ENCODE results near the gene LMF2. TPM values are rescaled to one million over a fixed set of nuclear protein-coding genes. Genes with fewer than 3 reads are reported as not detected.

The LMF2 gene
- total RNA-seq, 1 experiment from 2014 or later, result 37.3 TPM

DNA sequence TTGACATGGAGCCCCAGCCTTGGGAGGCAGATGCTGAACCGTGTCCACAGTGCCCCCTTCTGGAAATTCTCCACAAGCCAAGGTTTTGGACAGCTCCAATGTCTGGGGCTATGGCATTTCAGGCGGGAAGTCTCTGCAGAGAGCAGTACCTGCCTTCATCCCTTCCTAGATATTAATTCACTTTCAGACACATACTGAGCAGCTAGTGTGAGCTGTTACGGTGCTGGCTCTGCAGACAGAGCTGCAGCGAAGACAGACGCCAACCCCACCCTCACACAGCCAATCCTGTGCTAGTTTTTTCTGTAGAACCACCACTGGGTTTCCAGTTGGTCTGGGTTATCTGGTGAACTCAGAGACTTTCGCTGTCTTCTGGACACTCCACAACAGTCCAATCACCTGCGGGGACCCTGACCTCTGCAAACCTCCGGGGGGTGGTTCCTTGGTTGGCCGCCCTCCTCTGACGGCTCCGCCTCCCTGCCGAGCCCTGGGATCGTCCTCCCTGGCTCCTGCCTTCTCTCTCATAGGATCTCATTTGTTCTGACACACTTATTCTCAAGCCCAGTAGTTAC is 9.1 kb downstream of the LMF2 start:
- H2AFZ ChIP-seq, result peak overlapping the region; percentile 5; the same call in 1 of the 2 replicates
- ChIA-PET POLR2A (ENCODE audit: unreplicated experiment) (interaction anchor here (0.6 kb wide), 2 partner anchors 16 to 254 kb away, joined by 4 read pairs; partner anchors contain the start of gene TUBGCP6), CTCF (interaction anchor here (0.7 kb wide), 1 partner anchor 60 kb away, joined by 4 read pairs; no protein-coding TSS in a partner anchor)
- H3K9me3 ChIP-seq (ENCODE audit: insufficient read depth, low read depth), result no peaks in the 10 kb centered on the region
- no peaks in the 10 kb centered on the region for H3K27me3 ChIP-seq (ENCODE audit: insufficient read depth, low read depth)
- H3K4me1 ChIP-seq (replicated peaks; ENCODE audit: insufficient read depth), result peaks cover 12% of the 10 kb centered on the region
- no peak overlapping the region for H3K27ac ChIP-seq
- H4K20me1 ChIP-seq (ENCODE audit: insufficient read depth), result 0 out of 2 replicates have a peak, but pooled peaks cover 3% of the 10 kb centered on the region
- H3K36me3 ChIP-seq (ENCODE audit: low read depth), result no peaks in the 10 kb centered on the region
- no peaks in the 10 kb centered on the region for H3K79me2 ChIP-seq (ENCODE audit: low read depth)
- no TSS peak for BruUV-seq (replicated peaks)
- DNase-seq, result peak; percentile 67 to 72
- peak overlapping the region; percentile 66 for H3K4me2 ChIP-seq
- intact Hi-C loops (cut with micrococcal nuclease; ENCODE audit: unreplicated experiment), result loop anchor here (2.0 to 5.0 kb wide), 3 partner anchors 36 to 258 kb away; no protein-coding TSS in a partner anchor
- peak overlapping the region; percentile 22; the same call in 1 of the 2 replicates for H3K4me3 ChIP-seq
- TF ChIP-seq, protein P1, sequence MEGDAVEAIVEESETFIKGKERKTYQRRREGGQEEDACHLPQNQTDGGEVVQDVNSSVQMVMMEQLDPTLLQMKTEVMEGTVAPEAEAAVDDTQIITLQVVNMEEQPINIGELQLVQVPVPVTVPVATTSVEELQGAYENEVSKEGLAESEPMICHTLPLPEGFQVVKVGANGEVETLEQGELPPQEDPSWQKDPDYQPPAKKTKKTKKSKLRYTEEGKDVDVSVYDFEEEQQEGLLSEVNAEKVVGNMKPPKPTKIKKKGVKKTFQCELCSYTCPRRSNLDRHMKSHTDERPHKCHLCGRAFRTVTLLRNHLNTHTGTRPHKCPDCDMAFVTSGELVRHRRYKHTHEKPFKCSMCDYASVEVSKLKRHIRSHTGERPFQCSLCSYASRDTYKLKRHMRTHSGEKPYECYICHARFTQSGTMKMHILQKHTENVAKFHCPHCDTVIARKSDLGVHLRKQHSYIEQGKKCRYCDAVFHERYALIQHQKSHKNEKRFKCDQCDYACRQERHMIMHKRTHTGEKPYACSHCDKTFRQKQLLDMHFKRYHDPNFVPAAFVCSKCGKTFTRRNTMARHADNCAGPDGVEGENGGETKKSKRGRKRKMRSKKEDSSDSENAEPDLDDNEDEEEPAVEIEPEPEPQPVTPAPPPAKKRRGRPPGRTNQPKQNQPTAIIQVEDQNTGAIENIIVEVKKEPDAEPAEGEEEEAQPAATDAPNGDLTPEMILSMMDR (conservative IDR thresholded peaks at IDR 0.05), result peak; percentile 88
- TF ChIP-seq EZH2 (IDR thresholded peaks at IDR 0.05; ENCODE audit: low read depth), result no peak
- peaks cover 45% of the 10 kb centered on the region for H3F3A ChIP-seq (ENCODE audit: insufficient read depth, low read depth)
- H3K9me2 ChIP-seq (ENCODE audit: insufficient read depth), result no peaks in the 10 kb centered on the region

DNA sequence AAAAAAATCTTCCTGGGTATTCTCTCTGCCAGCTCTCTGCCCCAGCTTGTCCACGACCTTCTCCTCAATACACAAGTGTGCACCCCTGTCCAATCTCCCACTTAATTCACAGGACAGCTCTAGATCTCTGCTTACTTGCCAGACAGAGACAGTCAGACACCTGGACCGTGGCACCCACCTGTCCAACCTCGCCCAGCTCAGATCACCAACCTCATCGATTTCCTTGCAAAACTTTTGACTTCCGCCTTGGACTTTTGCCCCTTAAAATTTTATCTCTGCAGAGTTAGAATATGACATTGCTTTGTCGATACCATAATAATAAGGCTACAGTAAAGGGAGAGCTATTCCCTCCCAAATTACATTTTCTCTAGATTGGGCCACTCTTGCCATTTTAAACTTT is 10.4 kb downstream of the LMF2 start:
- CTCF ChIA-PET, result no interaction called here
- H4K20me1 ChIP-seq (ENCODE audit: insufficient read depth), result no peaks in the 10 kb centered on the region
- H3K9me2 ChIP-seq (ENCODE audit: insufficient read depth), result no peaks in the 10 kb centered on the region
- no peaks in the 10 kb centered on the region for H3K27me3 ChIP-seq (ENCODE audit: insufficient read depth, low read depth)
- POLR2A ChIA-PET (ENCODE audit: unreplicated experiment), result no interaction called here
- H3K4me3 ChIP-seq, result no peak overlapping the region
- peaks cover 12% of the 10 kb centered on the region for H3K4me1 ChIP-seq (replicated peaks; ENCODE audit: insufficient read depth)
- H3K79me2 ChIP-seq (ENCODE audit: low read depth), result no peaks in the 10 kb centered on the region
- H3F3A ChIP-seq (ENCODE audit: insufficient read depth, low read depth), result peaks cover 45% of the 10 kb centered on the region
- H2AFZ ChIP-seq, result no peak overlapping the region
- DNase-seq, result no peak
- no peaks in the 10 kb centered on the region for H3K36me3 ChIP-seq (ENCODE audit: low read depth)
- H3K4me2 ChIP-seq, result no peak overlapping the region
- no peak overlapping the region for H3K27ac ChIP-seq
- BruUV-seq (replicated peaks), result no TSS peak
- H3K9me3 ChIP-seq (ENCODE audit: insufficient read depth, low read depth), result no peaks in the 10 kb centered on the region
- TF ChIP-seq, protein P1 (conservative IDR thresholded peaks at IDR 0.05), result no peak
- no peak for TF ChIP-seq EZH2 (IDR thresholded peaks at IDR 0.05; ENCODE audit: low read depth)
- intact Hi-C loops (cut with micrococcal nuclease; ENCODE audit: unreplicated experiment), result loop anchor here (5.0 kb wide), 2 partner anchors 35 to 55 kb away; no protein-coding TSS in a partner anchor

DNA sequence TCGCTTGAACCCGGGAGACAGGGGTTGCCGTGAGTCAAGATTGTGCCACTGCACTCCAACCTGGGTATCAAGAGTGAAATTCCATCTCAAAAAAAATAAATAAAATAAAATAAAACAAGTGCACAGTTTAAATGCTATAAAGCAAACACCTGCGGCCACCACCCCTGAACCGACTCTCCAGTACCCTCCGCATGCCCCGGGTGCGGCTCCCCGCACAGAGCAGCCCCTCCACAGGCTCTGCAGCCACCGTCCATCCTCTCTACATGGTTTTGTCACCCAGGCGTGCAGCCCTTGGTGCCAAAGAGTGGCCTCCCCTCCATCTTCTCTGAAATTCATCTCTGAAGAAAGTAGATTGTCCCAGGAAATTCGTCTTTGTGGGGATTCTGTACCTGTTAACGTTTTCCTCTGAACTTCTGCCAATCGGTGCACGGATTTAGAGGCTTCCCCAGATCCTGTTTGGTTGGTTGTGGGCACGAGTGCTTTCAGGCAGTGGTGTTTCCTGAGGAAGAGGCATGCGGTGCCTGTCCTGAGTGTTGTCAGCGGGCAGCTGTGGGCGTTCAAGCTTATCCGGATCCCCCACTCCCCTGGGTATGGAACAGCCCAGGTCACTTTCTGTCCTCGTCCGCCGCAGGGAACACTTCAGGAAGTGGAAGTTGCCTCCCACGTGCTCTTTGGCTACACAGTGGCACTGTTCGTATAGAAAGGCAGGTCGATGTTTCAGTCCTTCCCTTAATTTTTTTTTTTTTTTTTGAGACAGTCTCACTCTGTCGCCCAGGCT is 16.8 kb downstream of the LMF2 start:
- intact Hi-C loops (cut with micrococcal nuclease; ENCODE audit: unreplicated experiment), result no loop called here
- no peak overlapping the region for H2AFZ ChIP-seq
- POLR2A ChIA-PET (ENCODE audit: unreplicated experiment), result interaction anchor here (0.6 kb wide), 1 partner anchor 133 kb away, joined by 3 read pairs; no protein-coding TSS in a partner anchor

More for the DNA sequence above, 16.8 kb downstream of the LMF2 start:
- H3K4me1 ChIP-seq (replicated peaks; ENCODE audit: insufficient read depth), result 0 out of 2 replicates have a peak, but pooled peaks cover 4% of the 10 kb centered on the region
- DNase-seq, result no peak
- CTCF ChIA-PET, result no interaction called here
- BruUV-seq (replicated peaks), result no TSS peak
- no peak overlapping the region for H3K27ac ChIP-seq
- H3K4me2 ChIP-seq, result no peak overlapping the region
- TF ChIP-seq, protein P1 (conservative IDR thresholded peaks at IDR 0.05), result no peak
- no peak for TF ChIP-seq EZH2 (IDR thresholded peaks at IDR 0.05; ENCODE audit: low read depth)
- H3K36me3 ChIP-seq (ENCODE audit: low read depth), result no peaks in the 10 kb centered on the region
- no peaks in the 10 kb centered on the region; the same call in 1 of the 2 replicates for H3F3A ChIP-seq (ENCODE audit: insufficient read depth, low read depth)
- H4K20me1 ChIP-seq (ENCODE audit: insufficient read depth), result no peaks in the 10 kb centered on the region
- H3K9me2 ChIP-seq (ENCODE audit: insufficient read depth), result no peaks in the 10 kb centered on the region
- H3K4me3 ChIP-seq, result no peak overlapping the region
- no peaks in the 10 kb centered on the region for H3K27me3 ChIP-seq (ENCODE audit: insufficient read depth, low read depth)
- H3K79me2 ChIP-seq (ENCODE audit: low read depth), result no peaks in the 10 kb centered on the region
- no peaks in the 10 kb centered on the region for H3K9me3 ChIP-seq (ENCODE audit: insufficient read depth, low read depth)
